IMR-90 (cell line): ENCODE data around the gene NRN1. TPM values are rescaled to one million over a fixed set of nuclear protein-coding genes. Genes with fewer than 3 reads are reported as not detected.

ENCODE experiments used
- ATAC-seq: fragments of 200-7000 bp; cut with Tn5 transposase; 2 replicates; pipeline ENCODE4 v1.9.1; 2020; ENCODE audit warnings: low read depth, mild to moderate bottlenecking, moderate library complexity
- BruUV-seq: library from RNA; stranded (reverse); fragments of 400-500 nt; replicated peaks from 2 replicates; lab custom pipeline; 2021; lab: Mats Ljungman, UMichigan
- CTCF ChIA-PET: fragments of 300-600 bp; formaldehyde crosslinking; extraction: SDS; loops from one replicate; lab custom pipeline; 2021; ENCODE audit warnings: antibody characterized with exemption; lab: Yijun Ruan, JAX
- POLR2A ChIA-PET: fragments of 300-600 bp; sonication (Branson Sonifier 250); formaldehyde crosslinking; loops from one replicate; lab custom pipeline; 2022; ENCODE audit warnings: antibody characterized with exemption; ENCODE audit not compliant: unreplicated experiment; lab: Charles Lee
- DNase-seq: peaks from one replicate; pipeline ENCODE4 v3.0.0; 2013
- H2AFZ ChIP-seq: replicated peaks from 2 replicates; pipeline ENCODE3; 2013; ENCODE audit warnings: low read length, mild to moderate bottlenecking; ENCODE audit not compliant: poor library complexity
- H2AK5ac ChIP-seq: 2 replicates; pipeline ENCODE4 v1.6.1; 2013; ENCODE audit warnings: low read depth, low read length, inconsistent platforms
- H2AK9ac ChIP-seq: replicated peaks from 2 replicates; pipeline ENCODE3; 2013; ENCODE audit warnings: mild to moderate bottlenecking, low read depth, low read length, moderate library complexity; ENCODE audit not compliant: poor library complexity
- H2BK120ac ChIP-seq: 2 replicates; pipeline ENCODE4 v1.6.1; 2013; ENCODE audit warnings: low read depth, low read length, inconsistent platforms
- H2BK15ac ChIP-seq: 3 replicates; pipeline ENCODE4 v1.6.1; 2013; ENCODE audit warnings: low read depth, low read length, inconsistent platforms
- H2BK20ac ChIP-seq: 2 replicates; pipeline ENCODE4 v1.6.1; 2013; ENCODE audit warnings: low read depth, mild to moderate bottlenecking, inconsistent platforms, low read length, moderate library complexity
- H2BK5ac ChIP-seq: 2 replicates; pipeline ENCODE4 v1.6.1; 2013; ENCODE audit warnings: mild to moderate bottlenecking, low read depth, low read length, inconsistent platforms; ENCODE audit not compliant: poor library complexity, severe bottlenecking
- H3K14ac ChIP-seq: replicated peaks from 2 replicates; pipeline ENCODE4 v1.6.1; 2013; ENCODE audit warnings: low read depth, low read length, inconsistent platforms
- H3K18ac ChIP-seq: 2 replicates; pipeline ENCODE4 v1.6.1; 2013; ENCODE audit warnings: low read depth, low read length, control low read depth
- H3K23ac ChIP-seq: 2 replicates; pipeline ENCODE4 v1.6.1; 2013; ENCODE audit warnings: low read depth, low read length, inconsistent platforms
- H3K27ac ChIP-seq: 2 replicates; pipeline ENCODE4 v1.5.1; 2013; ENCODE audit warnings: mild to moderate bottlenecking, control low read depth, low read length; ENCODE audit not compliant: insufficient read depth
- H3K27me3 ChIP-seq: 2 replicates; pipeline ENCODE4 v1.6.1; 2013; ENCODE audit warnings: low read length; ENCODE audit not compliant: control insufficient read depth, insufficient read depth
- H3K36me3 ChIP-seq: 2 replicates; pipeline ENCODE4 v1.6.1; 2013; ENCODE audit warnings: low read length, mixed read lengths; ENCODE audit not compliant: control insufficient read depth, insufficient read depth
- H3K4ac ChIP-seq: 2 replicates; pipeline ENCODE4 v1.6.1; 2013; ENCODE audit warnings: low read depth, low read length, inconsistent platforms
- H3K4me1 ChIP-seq: 2 replicates; pipeline ENCODE4 v1.6.1; 2013; ENCODE audit warnings: low read length, mixed read lengths; ENCODE audit not compliant: control insufficient read depth, insufficient read depth
- H3K4me2 ChIP-seq: 2 replicates; pipeline ENCODE4 v1.6.1; 2013; ENCODE audit warnings: low read depth, mild to moderate bottlenecking, control low read depth, low read length, moderate library complexity
- H3K4me3 ChIP-seq: 2 replicates; pipeline ENCODE4 v1.5.1; 2013; ENCODE audit warnings: low read depth, mild to moderate bottlenecking, control low read depth, low read length, moderate library complexity; ENCODE audit not compliant: insufficient read depth
- H3K56ac ChIP-seq: 2 replicates; pipeline ENCODE4 v1.6.1; 2013; ENCODE audit warnings: low read length, inconsistent platforms; ENCODE audit not compliant: insufficient read depth; ENCODE audit errors: extremely low read depth
- H3K79me1 ChIP-seq, 2 experiments: 2 replicates each; pipeline ENCODE4 v1.6.1; 2013; ENCODE audit warnings: low read length in 2 of 2, inconsistent platforms in 1 of 2, low read depth in 1 of 2
- H3K9ac ChIP-seq: 2 replicates; pipeline ENCODE4 v1.6.1; 2013; ENCODE audit warnings: low read depth, low read length, control low read depth
- H3K9me1 ChIP-seq: 2 replicates; pipeline ENCODE4 v1.6.1; 2013; ENCODE audit warnings: low read length, inconsistent platforms; ENCODE audit not compliant: insufficient read depth
- H3K9me3 ChIP-seq: 2 replicates; pipeline ENCODE4 v1.6.1; 2013; ENCODE audit warnings: low read length; ENCODE audit not compliant: control insufficient read depth, insufficient read depth
- H4K20me1 ChIP-seq: 2 replicates; pipeline ENCODE4 v1.6.1; 2013; ENCODE audit warnings: low read length, inconsistent platforms; ENCODE audit not compliant: insufficient read depth
- H4K5ac ChIP-seq: 2 replicates; pipeline ENCODE4 v1.6.1; 2013; ENCODE audit warnings: mild to moderate bottlenecking, low read depth, low read length, control low read depth
- H4K8ac ChIP-seq, 2 experiments: 2 replicates each; pipeline ENCODE4 v1.6.1; 2013; ENCODE audit warnings: low read depth in 2 of 2, low read length in 2 of 2, control low read depth in 1 of 2, inconsistent platforms in 1 of 2
- H4K91ac ChIP-seq: 2 replicates; pipeline ENCODE4 v1.6.1; 2013; ENCODE audit warnings: low read depth, low read length, inconsistent platforms; ENCODE audit not compliant: insufficient read depth
- NFE2L2 ChIP-seq: fragments of 150-350 bp; IDR thresholded peaks from 2 replicates; pipeline ENCODE4 v1.6.1; 2016; ENCODE audit warnings: low read depth, mild to moderate bottlenecking, low read length
- WGBS, 2 experiments: methylation state at CpG; one replicate each; pipeline versions ENCODE4 v1.1.5 to v1.1.7; 2013; ENCODE audit warnings: missing lambda C conversion rate in 2 of 2; ENCODE audit not compliant: insufficient read length in 1 of 2; ENCODE audit errors: extremely low coverage in 2 of 2; 5-methylcytosine and 5-hydroxymethylcytosine counted together
- dilution Hi-C: fragments of 300-500 bp; cut with HindIII; formaldehyde crosslinking; loops from one replicate; pipeline ENCODE4 v1.14.3; 2018; ENCODE audit warnings: low sequenced_read_pairs; ENCODE audit not compliant: unreplicated experiment
- in situ Hi-C: fragments of 300-500 bp; cut with MboI; formaldehyde crosslinking; loops from 3 replicates; pipeline ENCODE4 v1.14.3; 2019; ENCODE audit warnings: low sequenced_read_pairs, inconsistent platforms, mixed read lengths
- intact Hi-C: fragments of 100-400 bp; cut with micrococcal nuclease; formaldehyde crosslinking; loops from 2 replicates; pipeline ENCODE4 v1.10.0; 2022
- polyA plus RNA-seq, 3 experiments: library from polyadenylated mRNA; depleted of rRNA; stranded (reverse); fragments of >200 nt; gene quantifications; 2 replicates each; pipeline ENCODE4 v1.2.3, GENCODE V29; 2012; ENCODE audit warnings: low replicate concordance in 1 of 3
- total RNA-seq: library from RNA; depleted of rRNA; stranded (reverse); fragments of >200 nt; gene quantifications from 2 replicates; pipeline ENCODE4 v1.2.3, GENCODE V29; 2012
- TF ChIP-seq, protein P1 (sequence below): fragments of 150-350 bp; IDR thresholded peaks from 2 replicates; pipeline ENCODE4 v1.6.1; 2017; ENCODE audit warnings: mild to moderate bottlenecking, antibody characterized with exemption, low read length, low read depth

Gene NRN1
- total and polyA plus RNA-seq, 2 of the 4 experiments (the other 2 are of a cell fraction): not detected

DNA sequence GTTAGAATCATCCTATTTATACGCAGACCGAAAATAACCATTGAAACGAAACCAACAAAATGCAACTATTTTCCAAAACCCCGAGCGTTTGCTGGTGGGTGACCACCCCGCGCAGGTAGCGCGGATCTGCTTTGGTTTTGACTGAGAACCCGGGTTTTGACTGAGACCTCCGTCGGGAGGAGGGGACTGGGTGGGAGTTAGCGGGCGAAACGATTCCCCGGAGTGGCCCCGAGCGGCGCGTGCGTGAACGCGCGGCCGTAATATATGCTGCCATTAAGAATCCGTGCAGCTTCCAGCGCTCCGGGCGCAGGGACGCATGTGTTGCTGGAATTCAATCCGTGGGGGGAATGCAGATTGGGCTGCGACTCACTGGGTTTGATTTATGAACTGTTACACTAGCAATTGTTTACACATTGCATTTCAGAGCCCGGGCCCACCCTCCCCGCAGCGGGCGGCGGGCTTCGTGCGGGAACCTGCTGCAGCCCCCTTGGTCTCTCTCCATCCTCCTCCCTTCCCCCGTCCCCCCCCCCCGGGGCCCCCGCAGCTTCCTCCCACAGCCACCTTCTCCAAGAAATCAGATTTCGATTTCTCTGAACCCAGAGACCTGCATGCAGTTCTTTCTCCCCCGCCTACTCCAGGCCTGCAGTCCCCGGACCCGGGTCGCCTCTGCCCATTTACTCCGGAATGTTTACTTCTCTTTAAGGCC is 9.9 kb downstream of the NRN1 start:
- no TSS peak for BruUV-seq
- in situ Hi-C loops (loop anchor here (25.0 kb wide), 1 partner anchor 535 kb away; no protein-coding TSS in a partner anchor), intact Hi-C loops (loop anchor here (1.0 to 5.0 kb wide), 2 partner anchors 526 to 575 kb away; no protein-coding TSS in a partner anchor), dilution Hi-C loops (no loop called here)
- Histone ChIP-seq H3K36me3 (no peaks in the 10 kb centered on the region), H3K14ac (no peak overlapping the region), H3K4me3 (peak overlapping the region; percentile 87), H4K20me1 (no peaks in the 10 kb centered on the region; the same call in 1 of the 2 replicates), H3K27me3 (peaks cover 80% of the 10 kb centered on the region), H4K8ac (no peak overlapping the region), H2BK15ac (no peak overlapping the region), H3K18ac (no peak overlapping the region), H4K5ac (no peak overlapping the region), H3K79me1 (no peaks in the 10 kb centered on the region), H3K4me2 (peak overlapping the region; percentile 95), H2AFZ (peak overlapping the region; percentile 84), H3K23ac (no peak overlapping the region), H3K9me3 (peaks cover 8% of the 10 kb centered on the region), H2BK20ac (no peak overlapping the region), H3K4ac (no peak overlapping the region), H3K4me1 (no peaks in the 10 kb centered on the region; the same call in 1 of the 2 replicates), H2BK120ac (no peak overlapping the region), H4K91ac (no peak overlapping the region), H3K27ac (no peak overlapping the region), H3K9me1 (no peaks in the 10 kb centered on the region), H3K9ac (peak overlapping the region; percentile 32; the same call in 1 of the 2 replicates), H2BK5ac (no peak overlapping the region), H3K56ac (no peak overlapping the region), H2AK5ac (no peak overlapping the region), H2AK9ac (no peak overlapping the region)
- CTCF ChIA-PET: no interaction called here
- peak; percentile 68 for ATAC-seq
- TF ChIP-seq, protein P1, sequence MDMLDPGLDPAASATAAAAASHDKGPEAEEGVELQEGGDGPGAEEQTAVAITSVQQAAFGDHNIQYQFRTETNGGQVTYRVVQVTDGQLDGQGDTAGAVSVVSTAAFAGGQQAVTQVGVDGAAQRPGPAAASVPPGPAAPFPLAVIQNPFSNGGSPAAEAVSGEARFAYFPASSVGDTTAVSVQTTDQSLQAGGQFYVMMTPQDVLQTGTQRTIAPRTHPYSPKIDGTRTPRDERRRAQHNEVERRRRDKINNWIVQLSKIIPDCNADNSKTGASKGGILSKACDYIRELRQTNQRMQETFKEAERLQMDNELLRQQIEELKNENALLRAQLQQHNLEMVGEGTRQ: no peak
- no peak for TF ChIP-seq NFE2L2
- peak; percentile 9 for DNase-seq
- WGBS, 2 experiments: 0% methylated on average over 12 of the region's 48 CpGs; no CpG with 5 or more reads in 1 of the 2 experiments
- POLR2A ChIA-PET: no interaction called here
